Ishikawa (cell line): ENCODE results near the gene C10orf53.

Experiments used
- CEBPB ChIP-seq: IDR thresholded peaks from 2 replicates; pipeline ENCODE4 v1.6.1; 2012
- CREB1 ChIP-seq: IDR thresholded peaks from 2 replicates; pipeline ENCODE4 v1.6.1; 2012; ENCODE audit warnings: low read depth
- EP300 ChIP-seq: IDR thresholded peaks from 2 replicates; pipeline ENCODE4 v1.6.1; 2012; ENCODE audit warnings: borderline replicate concordance
- FOXM1 ChIP-seq: IDR thresholded peaks from 2 replicates; pipeline ENCODE4 v1.6.1; 2012; ENCODE audit warnings: low read depth, borderline replicate concordance
- MAX ChIP-seq: IDR thresholded peaks from 2 replicates; pipeline ENCODE4 v1.6.1; 2012
- RAD21 ChIP-seq: IDR thresholded peaks from 2 replicates; pipeline ENCODE4 v1.6.1; 2012; ENCODE audit warnings: low read depth
- TCF12 ChIP-seq: IDR thresholded peaks from 2 replicates; pipeline ENCODE4 v1.6.1; 2012; ENCODE audit warnings: low read depth
- USF1 ChIP-seq: IDR thresholded peaks from 2 replicates; pipeline ENCODE4 v1.6.1; 2012
- YY1 ChIP-seq: IDR thresholded peaks from 2 replicates; pipeline ENCODE4 v1.6.1; 2012; ENCODE audit warnings: low read depth

GRCh38 chr10:49691588-49691987 lies 12.1 kb downstream of the C10orf53 start:
- TF ChIP-seq RAD21, result no peak
- no peak for TF ChIP-seq USF1
- no peak for TF ChIP-seq CREB1
- no peak for TF ChIP-seq YY1
- no peak for TF ChIP-seq TCF12
- no peak for TF ChIP-seq FOXM1
- no peak for TF ChIP-seq MAX
- no peak for TF ChIP-seq EP300
- TF ChIP-seq CEBPB, result no peak
